ENCODE results near the gene TMEM131. TPM values are rescaled to one million over a fixed set of nuclear protein-coding genes. Genes with fewer than 3 reads are reported as not detected.

The TMEM131 gene
- total RNA-seq, 1 experiment from 2014 or later = 21.9 TPM

GRCh38 chr2:98013407-98014042 is 17.8 kb upstream of the TMEM131 start:
- Mint-ChIP-seq H3K4me3 (no peak overlapping the region), H3K27ac (no peak overlapping the region), H3K36me3 (no peaks in the 10 kb centered on the region), H3K27me3 (ENCODE audit: low read depth) (no peaks in the 10 kb centered on the region; the same call in 1 of the 2 replicates), H3K4me1 (no peaks in the 10 kb centered on the region), H3K9me3 (no peaks in the 10 kb centered on the region)
- TF ChIP-seq ZNF219 (CRISPR knock-in tag; IDR thresholded peaks at IDR 0.05; ENCODE audit: borderline replicate concordance) (no peak), CREM (CRISPR knock-in tag; IDR thresholded peaks at IDR 0.05) (no peak), ZNF671 (CRISPR knock-in tag; IDR thresholded peaks at IDR 0.05) (no peak), FOXK1 (CRISPR knock-in tag; IDR thresholded peaks at IDR 0.05) (no peak), HMGA2 (CRISPR knock-in tag; IDR thresholded peaks at IDR 0.05) (no peak), EMX1 (CRISPR knock-in tag; IDR thresholded peaks at IDR 0.05) (no peak), ZNF512 (CRISPR knock-in tag; IDR thresholded peaks at IDR 0.05; ENCODE audit: borderline replicate concordance) (no peak), AR (CRISPR knock-in tag; IDR thresholded peaks at IDR 0.05) (no peak)
- TF ChIP-seq, protein P1, sequence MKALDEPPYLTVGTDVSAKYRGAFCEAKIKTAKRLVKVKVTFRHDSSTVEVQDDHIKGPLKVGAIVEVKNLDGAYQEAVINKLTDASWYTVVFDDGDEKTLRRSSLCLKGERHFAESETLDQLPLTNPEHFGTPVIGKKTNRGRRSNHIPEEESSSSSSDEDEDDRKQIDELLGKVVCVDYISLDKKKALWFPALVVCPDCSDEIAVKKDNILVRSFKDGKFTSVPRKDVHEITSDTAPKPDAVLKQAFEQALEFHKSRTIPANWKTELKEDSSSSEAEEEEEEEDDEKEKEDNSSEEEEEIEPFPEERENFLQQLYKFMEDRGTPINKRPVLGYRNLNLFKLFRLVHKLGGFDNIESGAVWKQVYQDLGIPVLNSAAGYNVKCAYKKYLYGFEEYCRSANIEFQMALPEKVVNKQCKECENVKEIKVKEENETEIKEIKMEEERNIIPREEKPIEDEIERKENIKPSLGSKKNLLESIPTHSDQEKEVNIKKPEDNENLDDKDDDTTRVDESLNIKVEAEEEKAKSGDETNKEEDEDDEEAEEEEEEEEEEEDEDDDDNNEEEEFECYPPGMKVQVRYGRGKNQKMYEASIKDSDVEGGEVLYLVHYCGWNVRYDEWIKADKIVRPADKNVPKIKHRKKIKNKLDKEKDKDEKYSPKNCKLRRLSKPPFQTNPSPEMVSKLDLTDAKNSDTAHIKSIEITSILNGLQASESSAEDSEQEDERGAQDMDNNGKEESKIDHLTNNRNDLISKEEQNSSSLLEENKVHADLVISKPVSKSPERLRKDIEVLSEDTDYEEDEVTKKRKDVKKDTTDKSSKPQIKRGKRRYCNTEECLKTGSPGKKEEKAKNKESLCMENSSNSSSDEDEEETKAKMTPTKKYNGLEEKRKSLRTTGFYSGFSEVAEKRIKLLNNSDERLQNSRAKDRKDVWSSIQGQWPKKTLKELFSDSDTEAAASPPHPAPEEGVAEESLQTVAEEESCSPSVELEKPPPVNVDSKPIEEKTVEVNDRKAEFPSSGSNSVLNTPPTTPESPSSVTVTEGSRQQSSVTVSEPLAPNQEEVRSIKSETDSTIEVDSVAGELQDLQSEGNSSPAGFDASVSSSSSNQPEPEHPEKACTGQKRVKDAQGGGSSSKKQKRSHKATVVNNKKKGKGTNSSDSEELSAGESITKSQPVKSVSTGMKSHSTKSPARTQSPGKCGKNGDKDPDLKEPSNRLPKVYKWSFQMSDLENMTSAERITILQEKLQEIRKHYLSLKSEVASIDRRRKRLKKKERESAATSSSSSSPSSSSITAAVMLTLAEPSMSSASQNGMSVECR (CRISPR knock-in tag; IDR thresholded peaks at IDR 0.05; ENCODE audit: borderline replicate concordance) = no peak
- TF ChIP-seq, protein P2, sequence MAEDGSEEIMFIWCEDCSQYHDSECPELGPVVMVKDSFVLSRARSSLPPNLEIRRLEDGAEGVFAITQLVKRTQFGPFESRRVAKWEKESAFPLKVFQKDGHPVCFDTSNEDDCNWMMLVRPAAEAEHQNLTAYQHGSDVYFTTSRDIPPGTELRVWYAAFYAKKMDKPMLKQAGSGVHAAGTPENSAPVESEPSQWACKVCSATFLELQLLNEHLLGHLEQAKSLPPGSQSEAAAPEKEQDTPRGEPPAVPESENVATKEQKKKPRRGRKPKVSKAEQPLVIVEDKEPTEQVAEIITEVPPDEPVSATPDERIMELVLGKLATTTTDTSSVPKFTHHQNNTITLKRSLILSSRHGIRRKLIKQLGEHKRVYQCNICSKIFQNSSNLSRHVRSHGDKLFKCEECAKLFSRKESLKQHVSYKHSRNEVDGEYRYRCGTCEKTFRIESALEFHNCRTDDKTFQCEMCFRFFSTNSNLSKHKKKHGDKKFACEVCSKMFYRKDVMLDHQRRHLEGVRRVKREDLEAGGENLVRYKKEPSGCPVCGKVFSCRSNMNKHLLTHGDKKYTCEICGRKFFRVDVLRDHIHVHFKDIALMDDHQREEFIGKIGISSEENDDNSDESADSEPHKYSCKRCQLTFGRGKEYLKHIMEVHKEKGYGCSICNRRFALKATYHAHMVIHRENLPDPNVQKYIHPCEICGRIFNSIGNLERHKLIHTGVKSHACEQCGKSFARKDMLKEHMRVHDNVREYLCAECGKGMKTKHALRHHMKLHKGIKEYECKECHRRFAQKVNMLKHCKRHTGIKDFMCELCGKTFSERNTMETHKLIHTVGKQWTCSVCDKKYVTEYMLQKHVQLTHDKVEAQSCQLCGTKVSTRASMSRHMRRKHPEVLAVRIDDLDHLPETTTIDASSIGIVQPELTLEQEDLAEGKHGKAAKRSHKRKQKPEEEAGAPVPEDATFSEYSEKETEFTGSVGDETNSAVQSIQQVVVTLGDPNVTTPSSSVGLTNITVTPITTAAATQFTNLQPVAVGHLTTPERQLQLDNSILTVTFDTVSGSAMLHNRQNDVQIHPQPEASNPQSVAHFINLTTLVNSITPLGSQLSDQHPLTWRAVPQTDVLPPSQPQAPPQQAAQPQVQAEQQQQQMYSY (CRISPR knock-in tag; IDR thresholded peaks at IDR 0.05) = no peak
- no peak for ATAC-seq
- ChIA-PET CTCF (no interaction called here), POLR2A (no interaction called here)
- DNase-seq (ENCODE audit: low spot score) = no peak

DNA sequence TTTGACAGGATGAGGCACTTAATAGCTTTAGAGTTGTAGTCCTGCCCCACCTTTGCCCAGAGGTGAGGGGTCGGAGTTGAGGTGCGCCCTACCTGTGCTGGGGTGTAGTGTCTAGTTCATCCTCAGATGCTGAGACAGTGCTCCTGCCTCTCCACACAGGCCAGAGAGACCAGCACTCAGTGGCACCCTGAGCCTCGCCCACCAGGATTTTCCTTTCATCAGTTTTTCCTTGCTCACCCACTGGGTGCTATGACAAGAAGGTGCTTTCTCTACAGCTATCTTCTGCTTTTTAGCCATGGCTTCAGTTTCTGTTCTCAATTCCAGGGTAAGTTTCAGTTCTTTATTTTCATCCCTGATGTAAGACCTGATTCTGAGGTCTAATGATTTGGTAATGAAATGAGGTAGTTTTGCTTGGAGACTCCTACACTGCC is 16.8 kb upstream of the TMEM131 start:
- no peak for ATAC-seq
- Mint-ChIP-seq H3K4me1 (no peaks in the 10 kb centered on the region), H3K9me3 (no peaks in the 10 kb centered on the region), H3K27ac (no peak overlapping the region), H3K36me3 (no peaks in the 10 kb centered on the region), H3K27me3 (ENCODE audit: low read depth) (no peaks in the 10 kb centered on the region; the same call in 1 of the 2 replicates), H3K4me3 (no peak overlapping the region)
- ChIA-PET CTCF (no interaction called here), POLR2A (no interaction called here)
- no peak for DNase-seq (ENCODE audit: low spot score)
- TF ChIP-seq USF1 (CRISPR knock-in tag; IDR thresholded peaks at IDR 0.05) = no peak
- TF ChIP-seq ERG (CRISPR knock-in tag; IDR thresholded peaks at IDR 0.05) = no peak
- no peak for TF ChIP-seq ZBTB43 (CRISPR knock-in tag; IDR thresholded peaks at IDR 0.05)
- no peak for TF ChIP-seq TP53 (CRISPR knock-in tag; IDR thresholded peaks at IDR 0.05)
- TF ChIP-seq ZMAT4 (CRISPR knock-in tag; IDR thresholded peaks at IDR 0.05) = no peak
- TF ChIP-seq ZNF121 (CRISPR knock-in tag; IDR thresholded peaks at IDR 0.05) = no peak
- TF ChIP-seq ELF4 (CRISPR knock-in tag; IDR thresholded peaks at IDR 0.05; ENCODE audit: low read depth) = no peak
- TF ChIP-seq SMAD3 (CRISPR knock-in tag; IDR thresholded peaks at IDR 0.05; ENCODE audit: borderline replicate concordance) = no peak

Data from WTC11 (cell line).